GM23338 (cell line): ENCODE data around the gene RNF121. TPM values are rescaled to one million over a fixed set of nuclear protein-coding genes. Genes with fewer than 3 reads are reported as not detected.

ENCODE experiments used
- ATAC-seq: fragments of 200-7000 bp; cut with Tn5 transposase; 3 replicates; pipeline ENCODE4 v1.9.1; 2020
- DNase-seq: peaks from one replicate; pipeline ENCODE4 v3.0.0-alpha.2; 2015; ENCODE audit warnings: low spot score
- H2AFZ ChIP-seq: fragments of 200-600 bp; sonication (generic); 2 replicates; pipeline ENCODE4 v1.8.0; 2016; ENCODE audit warnings: antibody characterized with exemption, mild to moderate bottlenecking, moderate library complexity
- H3F3A ChIP-seq: fragments of 200-600 bp; sonication (generic); replicated peaks from 2 replicates; pipeline ENCODE4 v1.8.0; 2017; ENCODE audit warnings: antibody characterized with exemption, mixed run types, low read depth
- H3K27ac ChIP-seq: fragments of 200-600 bp; sonication (generic); 2 replicates; pipeline ENCODE4 v1.6.1; 2016; ENCODE audit warnings: low read depth
- H3K27me3 ChIP-seq: fragments of 200-600 bp; sonication (generic); 2 replicates; pipeline ENCODE4 v1.8.0; 2016; ENCODE audit warnings: mild to moderate bottlenecking, mixed run types, moderate library complexity; ENCODE audit not compliant: insufficient read depth
- H3K36me3 ChIP-seq: fragments of 200-600 bp; sonication (generic); 2 replicates; pipeline ENCODE4 v1.8.0; 2016; ENCODE audit warnings: mild to moderate bottlenecking; ENCODE audit not compliant: insufficient read depth
- H3K4me1 ChIP-seq: fragments of 200-600 bp; sonication (generic); 2 replicates; pipeline ENCODE4 v1.8.0; 2016; ENCODE audit warnings: mild to moderate bottlenecking, moderate library complexity; ENCODE audit not compliant: insufficient read depth
- H3K4me2 ChIP-seq: fragments of 200-600 bp; sonication (generic); 2 replicates; pipeline ENCODE4 v1.7.1; 2017; ENCODE audit warnings: mixed run types
- H3K4me3 ChIP-seq: fragments of 200-600 bp; sonication (generic); 2 replicates; pipeline ENCODE4 v1.6.1; 2016; ENCODE audit warnings: mixed run types
- H3K79me2 ChIP-seq: fragments of 200-600 bp; sonication (generic); replicated peaks from 2 replicates; pipeline ENCODE4 v1.8.0; 2017; ENCODE audit warnings: mild to moderate bottlenecking; ENCODE audit not compliant: insufficient read depth
- H3K9me2 ChIP-seq: fragments of 200-600 bp; sonication (generic); 2 replicates; pipeline ENCODE4 v1.8.0; 2017; ENCODE audit not compliant: insufficient read depth
- H4K20me1 ChIP-seq: fragments of 200-600 bp; sonication (generic); replicated peaks from 2 replicates; pipeline ENCODE4 v1.8.0; 2017; ENCODE audit warnings: mild to moderate bottlenecking; ENCODE audit not compliant: insufficient read depth
- H3K27ac Mint-ChIP-seq: 2 replicates; pipeline ENCODE4 v1.8.0; 2020; ENCODE audit warnings: inconsistent platforms, mild to moderate bottlenecking, moderate library complexity, mixed read lengths
- H3K27me3 Mint-ChIP-seq: 3 replicates; pipeline ENCODE4 v1.8.0; 2022; ENCODE audit warnings: low read depth, mild to moderate bottlenecking, moderate library complexity, mixed read lengths, inconsistent platforms; ENCODE audit not compliant: insufficient read depth, poor library complexity
- H3K36me3 Mint-ChIP-seq: 3 replicates; pipeline ENCODE4 v1.8.0; 2021; ENCODE audit warnings: low read depth, mild to moderate bottlenecking, inconsistent platforms, moderate library complexity, mixed read lengths
- H3K4me1 Mint-ChIP-seq: 3 replicates; pipeline ENCODE4 v1.8.0; 2020; ENCODE audit warnings: mild to moderate bottlenecking, inconsistent platforms, mixed read lengths
- H3K4me3 Mint-ChIP-seq: 3 replicates; pipeline ENCODE4 v1.8.0; 2021; ENCODE audit warnings: moderate library complexity, mild to moderate bottlenecking, inconsistent platforms, mixed read lengths
- H3K9me3 Mint-ChIP-seq: 3 replicates; pipeline ENCODE4 v1.8.0; 2020; ENCODE audit warnings: moderate library complexity, mild to moderate bottlenecking, inconsistent platforms, mixed read lengths
- CREB1 ChIP-seq: fragments of 250-450 bp; sonication (Bioruptor Pico); IDR thresholded peaks from 2 replicates; pipeline ENCODE4 v1.5.0; 2020; ENCODE audit warnings: low read depth, mild to moderate bottlenecking, moderate library complexity
- CTCF ChIP-seq, 2 experiments: fragments of 200-600 bp in 1 of 2; sonication (generic) in 1 of 2; conservative IDR thresholded peaks; 2 replicates each; pipeline versions ENCODE4 v1.5.1 to v1.6.1; 2016 to 2017; ENCODE audit warnings: antibody characterized with exemption in 2 of 2, low read depth in 2 of 2, mild to moderate bottlenecking in 2 of 2, moderate library complexity in 1 of 2
- ETS1 ChIP-seq: IDR thresholded peaks from 2 replicates; pipeline ENCODE4 v1.6.1; 2016; ENCODE audit warnings: antibody characterized with exemption
- EZH2phosphoT487 ChIP-seq: fragments of 200-600 bp; sonication (generic); IDR thresholded peaks from one replicate; pipeline ENCODE4 v1.8.1; 2018; ENCODE audit warnings: antibody characterized with exemption; ENCODE audit not compliant: unreplicated experiment
- STAT1 ChIP-seq: IDR thresholded peaks from one replicate; pipeline ENCODE4 v1.6.1; 2016; ENCODE audit warnings: antibody characterized with exemption; ENCODE audit not compliant: unreplicated experiment
- ZNF114 ChIP-seq: fragments of 250-450 bp; sonication (Bioruptor Pico); IDR thresholded peaks from 2 replicates; pipeline ENCODE4 v1.5.0; 2020; ENCODE audit warnings: mild to moderate bottlenecking, moderate library complexity
- ZNF331 ChIP-seq: fragments of 250-450 bp; sonication (Bioruptor Pico); IDR thresholded peaks from 2 replicates; pipeline ENCODE4 v1.5.0; 2020; ENCODE audit warnings: low read depth, mild to moderate bottlenecking, moderate library complexity
- polyA plus RNA-seq: library from polyadenylated mRNA; unstranded; fragments of >200 nt; fragmentation: Nextera tagmentation; extraction: Ambion mirVana; gene quantifications from 2 replicates; pipeline ENCODE4 v1.2.1, GENCODE V29; 2016
- total RNA-seq: library from RNA; depleted of rRNA; stranded (reverse); fragments of >200 nt; shearing (Covaris generic); gene quantifications from 2 replicates; pipeline ENCODE4 v1.2.3, GENCODE V29; 2014

Gene RNF121
- total and polyA plus RNA-seq, 2 experiments from 2014 or later = 7.8 to 37.7 TPM

GRCh38 chr11:71992136-71992730 is 63.4 kb downstream of the RNF121 start:
- Histone ChIP-seq H3K4me1 (no peaks in the 10 kb centered on the region), H3K36me3 (peaks cover 9% of the 10 kb centered on the region), H3K27ac (no peak overlapping the region), H2AFZ (no peak overlapping the region), H4K20me1 (peaks cover 7% of the 10 kb centered on the region), H3K4me2 (no peak overlapping the region), H3K79me2 (no peaks in the 10 kb centered on the region), H3F3A (no peaks in the 10 kb centered on the region), H3K9me2 (no peaks in the 10 kb centered on the region), H3K4me3 (no peak overlapping the region), H3K27me3 (no peaks in the 10 kb centered on the region)
- Mint-ChIP-seq H3K4me3 (no peak overlapping the region), H3K27me3 (no peaks in the 10 kb centered on the region), H3K9me3 (no peaks in the 10 kb centered on the region), H3K27ac (no peak overlapping the region), H3K36me3 (peaks cover 10% of the 10 kb centered on the region; the same call in 2 of the 3 replicates), H3K4me1 (no peaks in the 10 kb centered on the region)
- TF ChIP-seq ZNF114 (CRISPR knock-in tag) (no peak), STAT1 (no peak), ETS1 (no peak)
- ATAC-seq = no peak
- no peak for DNase-seq

- Histone ChIP-seq H2AFZ (no peak overlapping the region), H3K27ac (no peak overlapping the region), H3F3A (no peaks in the 10 kb centered on the region), H4K20me1 (peaks cover 13% of the 10 kb centered on the region), H3K79me2 (no peaks in the 10 kb centered on the region), H3K4me2 (no peak overlapping the region), H3K36me3 (peaks cover 9% of the 10 kb centered on the region), H3K27me3 (no peaks in the 10 kb centered on the region), H3K9me2 (no peaks in the 10 kb centered on the region), H3K4me1 (no peaks in the 10 kb centered on the region), H3K4me3 (no peak overlapping the region)
- Mint-ChIP-seq H3K4me3 (no peak overlapping the region), H3K4me1 (no peaks in the 10 kb centered on the region), H3K36me3 (peaks cover 12% of the 10 kb centered on the region; the same call in 2 of the 3 replicates), H3K9me3 (no peaks in the 10 kb centered on the region), H3K27ac (no peak overlapping the region), H3K27me3 (no peaks in the 10 kb centered on the region)
- DNase-seq (no peak), ATAC-seq (peak; percentile 46)
- TF ChIP-seq EZH2phosphoT487 (no peak), CTCF (conservative IDR thresholded peaks at IDR 0.05; ENCODE audit: low read depth in 2 of 2) (peak in 1 of 2 experiments; percentile 40; a peak in 2 of 4 replicates)
These were observed 65.9 kb downstream of the RNF121 start for GRCh38 chr11:71994786-71995185.

- Histone ChIP-seq H3K4me2 (no peak overlapping the region), H3F3A (no peaks in the 10 kb centered on the region), H3K36me3 (peaks cover 6% of the 10 kb centered on the region), H4K20me1 (peaks cover 13% of the 10 kb centered on the region), H3K4me1 (no peaks in the 10 kb centered on the region), H2AFZ (no peak overlapping the region), H3K79me2 (no peaks in the 10 kb centered on the region), H3K27me3 (no peaks in the 10 kb centered on the region), H3K4me3 (no peak overlapping the region), H3K27ac (no peak overlapping the region), H3K9me2 (no peaks in the 10 kb centered on the region)
- peaks cover 9% of the 10 kb centered on the region; the same call in 2 of the 3 replicates for H3K36me3 Mint-ChIP-seq
- no peak overlapping the region for H3K4me3 Mint-ChIP-seq
- no peak overlapping the region for H3K27ac Mint-ChIP-seq
- no peak for DNase-seq
- no peaks in the 10 kb centered on the region for H3K27me3 Mint-ChIP-seq
- no peaks in the 10 kb centered on the region for H3K9me3 Mint-ChIP-seq
- H3K4me1 Mint-ChIP-seq = no peaks in the 10 kb centered on the region
- no peak for ATAC-seq
- TF ChIP-seq EZH2phosphoT487 = no peak
- TF ChIP-seq ETS1 = no peak
- no peak for TF ChIP-seq ZNF331
- no peak for TF ChIP-seq ZNF114 (CRISPR knock-in tag)
- TF ChIP-seq CREB1 = no peak
These were observed 67.0 kb downstream of the RNF121 start for GRCh38 chr11:71995726-71996291.
